ENCODE measurements around the gene SMIM35. TPM values are rescaled to one million over a fixed set of nuclear protein-coding genes. Genes with fewer than 3 reads are reported as not detected.

Gene SMIM35
- total and polyA plus RNA-seq, 2 donors (not counting 3 experiments of a cell fraction or from before 2014, with no cell fraction given), result not detected

DNA sequence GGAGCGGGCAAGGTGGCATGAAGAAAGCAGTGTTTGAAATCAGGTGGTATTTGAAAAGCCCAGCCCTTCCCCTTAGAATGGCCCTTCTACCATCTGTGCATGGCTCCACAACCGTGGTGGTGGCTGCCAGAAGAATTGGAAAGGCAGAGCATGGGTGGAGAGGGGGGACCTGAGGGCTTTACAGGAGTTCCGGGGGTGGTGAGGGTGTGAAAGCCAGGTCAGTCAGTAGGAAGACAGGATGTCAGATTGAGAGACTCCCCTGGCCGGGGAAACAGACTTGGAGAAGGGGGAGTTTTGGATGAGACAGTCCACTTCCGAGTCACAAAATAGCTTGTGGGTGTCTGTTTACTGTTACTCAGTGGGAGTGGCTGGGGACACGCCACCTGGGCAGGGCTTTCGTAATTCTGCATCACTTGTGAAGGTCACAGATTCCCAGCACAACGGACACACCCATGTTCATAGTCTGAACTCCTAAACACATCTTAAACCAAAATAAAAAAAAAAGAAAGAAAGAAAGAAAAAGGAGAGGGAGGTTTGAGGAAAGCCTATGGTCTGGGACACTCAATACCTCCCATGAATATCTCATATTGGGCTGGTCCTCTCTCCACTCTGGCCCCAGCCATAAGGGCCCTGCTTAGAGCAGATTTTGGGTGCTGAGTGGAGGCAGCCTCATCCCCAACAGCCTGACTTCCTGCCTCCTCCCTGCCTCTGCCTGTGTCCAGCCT lies 24.4 kb upstream of the SMIM35 start:
- Histone ChIP-seq H3K79me2 (ENCODE audit: control insufficient read depth, insufficient read depth, low read length) (no peaks in the 10 kb centered on the region), H3K9me1 (replicated peaks; ENCODE audit: control insufficient read depth, extremely low read depth, insufficient read depth, low read length) (no peaks in the 10 kb centered on the region), H3K9me3 (replicated peaks; ENCODE audit: control insufficient read depth, insufficient read depth, low read length) (no peaks in the 10 kb centered on the region), H3K9ac (replicated peaks; ENCODE audit: extremely low read depth, insufficient read depth, low read length) (no peak overlapping the region), H3K4me2 (ENCODE audit: insufficient read depth, low read length) (no peak overlapping the region), H4K20me1 (replicated peaks; ENCODE audit: control insufficient read depth, extremely low read depth, insufficient read depth, low read length) (no peaks in the 10 kb centered on the region), H3K4me3 (replicated peaks in 1 of 3; ENCODE audit: insufficient read depth in 1 of 3, low read depth in 1 of 3, low read length in 3 of 3) (no peak overlapping the region), H3K4me1 (ENCODE audit: control insufficient read depth, extremely low read depth, insufficient read depth, low read length) (no peaks in the 10 kb centered on the region), H2AFZ (ENCODE audit: low read depth, low read length) (no peak overlapping the region), H3K36me3 (ENCODE audit: control insufficient read depth in 2 of 2, extremely low read depth in 1 of 2, insufficient read depth in 2 of 2, low read length in 2 of 2) (no peaks in the 10 kb centered on the region), H3K27me3 (ENCODE audit: control insufficient read depth in 2 of 2, insufficient read depth in 2 of 2, low read length in 2 of 2) (peaks cover 0 to 3% of the 10 kb centered on the region in 2 experiments), H3K27ac (ENCODE audit: insufficient read depth, low read depth, low read length) (no peak overlapping the region)
- TF ChIP-seq POLR2A (IDR thresholded peaks at IDR 0.05; ENCODE audit: low read depth, low read length), result no peak
- no peak for TF ChIP-seq MYC (IDR thresholded peaks at IDR 0.05; ENCODE audit: low read depth, low read length)
- ChIA-PET CTCF (no interaction called here), POLR2A (no interaction called here)
- intact Hi-C loops (cut with micrococcal nuclease) (no loop called here), dilution Hi-C loops (cut with MboI; ENCODE audit: extremely low pct_ligation_motif_present, low sequenced_read_pairs) (no loop called here)
- FAIRE-seq (no peak), DNase-seq (ENCODE audit: low read depth, low spot score) (no peak)
- no TSS peak for BruUV-seq (replicated peaks)

DNA sequence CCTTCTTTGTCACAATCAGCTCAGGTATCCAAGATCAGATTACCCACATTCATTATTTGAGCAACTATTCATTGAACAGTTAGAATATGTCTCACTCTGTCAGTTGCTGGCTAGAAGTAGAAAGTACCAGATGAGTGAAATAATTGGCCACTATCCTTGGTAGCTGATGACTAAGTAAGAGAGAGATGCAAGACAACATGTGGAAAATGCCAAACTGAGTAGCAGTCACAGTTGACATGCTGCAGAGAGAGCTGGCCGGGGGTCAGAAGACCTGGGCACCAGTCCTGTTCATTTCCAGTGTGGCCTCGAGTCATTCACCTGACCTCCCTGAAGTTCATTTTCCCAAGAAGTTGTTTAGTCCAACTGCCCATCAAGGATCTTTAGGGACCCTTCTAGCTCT lies 22.5 kb upstream of the SMIM35 start:
- H3K9ac ChIP-seq (replicated peaks; ENCODE audit: extremely low read depth, insufficient read depth, low read length), result no peak overlapping the region
- intact Hi-C loops (cut with micrococcal nuclease), result no loop called here
- H3K4me1 ChIP-seq (ENCODE audit: control insufficient read depth, extremely low read depth, insufficient read depth, low read length), result no peaks in the 10 kb centered on the region
- H3K27ac ChIP-seq (ENCODE audit: insufficient read depth, low read depth, low read length), result no peak overlapping the region
- no peak for FAIRE-seq
- H3K9me3 ChIP-seq (replicated peaks; ENCODE audit: control insufficient read depth, insufficient read depth, low read length), result no peaks in the 10 kb centered on the region
- POLR2A ChIA-PET, result no interaction called here
- dilution Hi-C loops (cut with MboI; ENCODE audit: extremely low pct_ligation_motif_present, low sequenced_read_pairs), result no loop called here
- no TSS peak for BruUV-seq (replicated peaks)
- H3K4me3 ChIP-seq (replicated peaks in 1 of 3; ENCODE audit: insufficient read depth in 1 of 3, low read depth in 1 of 3, low read length in 3 of 3), result no peak overlapping the region
- H3K36me3 ChIP-seq (ENCODE audit: control insufficient read depth in 2 of 2, extremely low read depth in 1 of 2, insufficient read depth in 2 of 2, low read length in 2 of 2), result no peaks in the 10 kb centered on the region
- no peaks in the 10 kb centered on the region for H4K20me1 ChIP-seq (replicated peaks; ENCODE audit: control insufficient read depth, extremely low read depth, insufficient read depth, low read length)
- no peak overlapping the region for H3K4me2 ChIP-seq (ENCODE audit: insufficient read depth, low read length)
- TF ChIP-seq EZH2 (IDR thresholded peaks at IDR 0.05; ENCODE audit: borderline replicate concordance, low read depth, low read length, severe bottlenecking) (no peak), GATA2 (IDR thresholded peaks at IDR 0.05; ENCODE audit: insufficient read depth, insufficient read length, low read depth, low read length) (no peak), FOS (IDR thresholded peaks at IDR 0.05; ENCODE audit: borderline replicate concordance, insufficient read depth, low read length) (no peak), POLR2A (IDR thresholded peaks at IDR 0.05; ENCODE audit: low read depth, low read length) (no peak), MYC (IDR thresholded peaks at IDR 0.05; ENCODE audit: low read depth, low read length) (no peak), JUN (IDR thresholded peaks at IDR 0.05; ENCODE audit: borderline replicate concordance, insufficient read depth, insufficient read length, low read depth) (no peak), POLR2AphosphoS5 (IDR thresholded peaks at IDR 0.05; ENCODE audit: insufficient read depth, low read depth, low read length) (no peak)
- TF ChIP-seq, protein P1, sequence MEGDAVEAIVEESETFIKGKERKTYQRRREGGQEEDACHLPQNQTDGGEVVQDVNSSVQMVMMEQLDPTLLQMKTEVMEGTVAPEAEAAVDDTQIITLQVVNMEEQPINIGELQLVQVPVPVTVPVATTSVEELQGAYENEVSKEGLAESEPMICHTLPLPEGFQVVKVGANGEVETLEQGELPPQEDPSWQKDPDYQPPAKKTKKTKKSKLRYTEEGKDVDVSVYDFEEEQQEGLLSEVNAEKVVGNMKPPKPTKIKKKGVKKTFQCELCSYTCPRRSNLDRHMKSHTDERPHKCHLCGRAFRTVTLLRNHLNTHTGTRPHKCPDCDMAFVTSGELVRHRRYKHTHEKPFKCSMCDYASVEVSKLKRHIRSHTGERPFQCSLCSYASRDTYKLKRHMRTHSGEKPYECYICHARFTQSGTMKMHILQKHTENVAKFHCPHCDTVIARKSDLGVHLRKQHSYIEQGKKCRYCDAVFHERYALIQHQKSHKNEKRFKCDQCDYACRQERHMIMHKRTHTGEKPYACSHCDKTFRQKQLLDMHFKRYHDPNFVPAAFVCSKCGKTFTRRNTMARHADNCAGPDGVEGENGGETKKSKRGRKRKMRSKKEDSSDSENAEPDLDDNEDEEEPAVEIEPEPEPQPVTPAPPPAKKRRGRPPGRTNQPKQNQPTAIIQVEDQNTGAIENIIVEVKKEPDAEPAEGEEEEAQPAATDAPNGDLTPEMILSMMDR (IDR thresholded peaks at IDR 0.05; ENCODE audit: extremely low read depth in 1 of 2, insufficient read depth in 1 of 2, low read depth in 1 of 2, low read length in 2 of 2), result no peak
- TF ChIP-seq, protein P2, sequence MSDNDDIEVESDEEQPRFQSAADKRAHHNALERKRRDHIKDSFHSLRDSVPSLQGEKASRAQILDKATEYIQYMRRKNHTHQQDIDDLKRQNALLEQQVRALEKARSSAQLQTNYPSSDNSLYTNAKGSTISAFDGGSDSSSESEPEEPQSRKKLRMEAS (IDR thresholded peaks at IDR 0.05; ENCODE audit: insufficient read depth, insufficient read length), result no peak
- H3K79me2 ChIP-seq (ENCODE audit: control insufficient read depth, insufficient read depth, low read length), result no peaks in the 10 kb centered on the region
- H3K9me1 ChIP-seq (replicated peaks; ENCODE audit: control insufficient read depth, extremely low read depth, insufficient read depth, low read length), result no peaks in the 10 kb centered on the region
- CTCF ChIA-PET, result no interaction called here
- DNase-seq (ENCODE audit: low read depth, low spot score), result no peak
- H2AFZ ChIP-seq (ENCODE audit: low read depth, low read length), result no peak overlapping the region
- peaks cover 0 to 4% of the 10 kb centered on the region in 2 experiments for H3K27me3 ChIP-seq (ENCODE audit: control insufficient read depth in 2 of 2, insufficient read depth in 2 of 2, low read length in 2 of 2)

All from endothelial cell of umbilical vein (primary cell).